Iris pigment epithelial cell (primary cell): ENCODE data around the gene NBPF6.
"Not testable (repeated sequence)": the region's sequence is repeated elsewhere in the genome, so short reads cannot be mapped to it uniquely, and the experiment has no call there.

ENCODE experiments used
- DNase-seq: peaks from one replicate; pipeline ENCODE4 v3.0.0-alpha.2; 2011; ENCODE audit warnings: low read depth

NBPF6 gene

GRCh38 chr1:108502138-108502537 lies 52.0 kb downstream of the NBPF6 start:
- DNase-seq, result no peak

- peak; percentile 5 for DNase-seq
Measured at GRCh38 chr1:108502624-108503023, 52.5 kb downstream of the NBPF6 start.

- peak; percentile 38 for DNase-seq
Measured at GRCh38 chr1:108503062-108503733, 53.1 kb downstream of the NBPF6 start.

GRCh38 chr1:108504447-108504846 lies 54.3 kb downstream of the NBPF6 start:
- DNase-seq, result no peak

- DNase-seq, result no peak
Measured at GRCh38 chr1:108505763-108506070, 55.6 kb downstream of the NBPF6 start.

- no peak for DNase-seq
Measured at GRCh38 chr1:108511764-108512163, 61.6 kb downstream of the NBPF6 start.

GRCh38 chr1:108512239-108513043 lies 62.3 kb downstream of the NBPF6 start:
- DNase-seq, result peak; percentile 39

- DNase-seq, result no peak
Measured at GRCh38 chr1:108513044-108513415, 62.9 kb downstream of the NBPF6 start.

- not testable (repeated sequence) for DNase-seq
Measured at GRCh38 chr1:108513914-108514313, 63.8 kb downstream of the NBPF6 start.

GRCh38 chr1:108517301-108517897 lies 67.3 kb downstream of the NBPF6 start:
- not testable (repeated sequence) for DNase-seq
